Brain microvascular endothelial cell (primary cell): ENCODE measurements around the gene NTM.

ENCODE experiments used
- DNase-seq: peaks from one replicate; pipeline ENCODE4 v3.0.0-alpha.2; 2020
- H3K27ac ChIP-seq: fragments of 250-450 bp; sonication (Bioruptor Pico); 2 replicates; pipeline ENCODE4 v1.5.1; 2020; ENCODE audit warnings: mild to moderate bottlenecking, moderate library complexity
- H3K27me3 ChIP-seq: fragments of 250-450 bp; sonication (Bioruptor Pico); replicated peaks from 2 replicates; pipeline ENCODE4 v1.5.1; 2020; ENCODE audit warnings: mild to moderate bottlenecking
- H3K36me3 ChIP-seq: fragments of 250-450 bp; sonication (Bioruptor Pico); replicated peaks from 2 replicates; pipeline ENCODE4 v1.5.1; 2020; ENCODE audit warnings: mild to moderate bottlenecking
- H3K4me3 ChIP-seq: 2 replicates; pipeline ENCODE4 v1.5.1; 2011; ENCODE audit warnings: low read depth, mild to moderate bottlenecking, control low read depth, low read length, moderate library complexity
- in situ Hi-C: cut with HindIII; loops from 2 replicates; pipeline ENCODE4 v1.10.0; 2017; ENCODE audit warnings: low sequenced_read_pairs, low pct_ligation_motif_present
- TF ChIP-seq, protein P1 (sequence below): IDR thresholded peaks from 2 replicates; pipeline ENCODE4 v1.5.1; 2011; ENCODE audit warnings: low read depth, mild to moderate bottlenecking, moderate library complexity, low read length, control low read depth, inconsistent platforms; ENCODE audit errors: missing control alignments

The NTM gene

DNA sequence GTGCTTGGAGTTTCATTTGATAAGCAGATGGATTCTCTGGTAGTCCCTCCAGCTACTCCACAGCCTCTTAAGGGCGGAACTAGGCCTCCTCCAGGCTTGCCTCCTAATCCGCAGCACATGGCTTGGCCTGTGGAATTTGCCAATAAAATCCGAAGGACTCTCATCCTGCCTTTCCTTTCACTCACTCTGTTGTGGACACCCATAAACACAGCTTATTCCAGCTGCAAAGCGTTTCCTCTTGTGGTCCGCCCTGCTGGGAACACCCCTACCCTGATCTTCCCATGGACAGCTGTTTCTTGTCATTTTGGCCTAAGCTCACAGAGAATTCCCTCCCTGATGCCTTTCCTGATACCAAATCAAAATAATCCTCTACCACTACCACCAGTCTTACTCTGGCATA lies 546.2 kb downstream of the NTM start:
- TF ChIP-seq, protein P1, sequence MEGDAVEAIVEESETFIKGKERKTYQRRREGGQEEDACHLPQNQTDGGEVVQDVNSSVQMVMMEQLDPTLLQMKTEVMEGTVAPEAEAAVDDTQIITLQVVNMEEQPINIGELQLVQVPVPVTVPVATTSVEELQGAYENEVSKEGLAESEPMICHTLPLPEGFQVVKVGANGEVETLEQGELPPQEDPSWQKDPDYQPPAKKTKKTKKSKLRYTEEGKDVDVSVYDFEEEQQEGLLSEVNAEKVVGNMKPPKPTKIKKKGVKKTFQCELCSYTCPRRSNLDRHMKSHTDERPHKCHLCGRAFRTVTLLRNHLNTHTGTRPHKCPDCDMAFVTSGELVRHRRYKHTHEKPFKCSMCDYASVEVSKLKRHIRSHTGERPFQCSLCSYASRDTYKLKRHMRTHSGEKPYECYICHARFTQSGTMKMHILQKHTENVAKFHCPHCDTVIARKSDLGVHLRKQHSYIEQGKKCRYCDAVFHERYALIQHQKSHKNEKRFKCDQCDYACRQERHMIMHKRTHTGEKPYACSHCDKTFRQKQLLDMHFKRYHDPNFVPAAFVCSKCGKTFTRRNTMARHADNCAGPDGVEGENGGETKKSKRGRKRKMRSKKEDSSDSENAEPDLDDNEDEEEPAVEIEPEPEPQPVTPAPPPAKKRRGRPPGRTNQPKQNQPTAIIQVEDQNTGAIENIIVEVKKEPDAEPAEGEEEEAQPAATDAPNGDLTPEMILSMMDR = no peak
- H3K36me3 ChIP-seq = no peaks in the 10 kb centered on the region
- no peak overlapping the region for H3K4me3 ChIP-seq
- no peak for DNase-seq
- H3K27ac ChIP-seq = no peak overlapping the region
- no peaks in the 10 kb centered on the region for H3K27me3 ChIP-seq
- in situ Hi-C loops = loop anchor here (25.0 kb wide), 2 partner anchors 179 to 196 kb away; no protein-coding TSS in a partner anchor

DNA sequence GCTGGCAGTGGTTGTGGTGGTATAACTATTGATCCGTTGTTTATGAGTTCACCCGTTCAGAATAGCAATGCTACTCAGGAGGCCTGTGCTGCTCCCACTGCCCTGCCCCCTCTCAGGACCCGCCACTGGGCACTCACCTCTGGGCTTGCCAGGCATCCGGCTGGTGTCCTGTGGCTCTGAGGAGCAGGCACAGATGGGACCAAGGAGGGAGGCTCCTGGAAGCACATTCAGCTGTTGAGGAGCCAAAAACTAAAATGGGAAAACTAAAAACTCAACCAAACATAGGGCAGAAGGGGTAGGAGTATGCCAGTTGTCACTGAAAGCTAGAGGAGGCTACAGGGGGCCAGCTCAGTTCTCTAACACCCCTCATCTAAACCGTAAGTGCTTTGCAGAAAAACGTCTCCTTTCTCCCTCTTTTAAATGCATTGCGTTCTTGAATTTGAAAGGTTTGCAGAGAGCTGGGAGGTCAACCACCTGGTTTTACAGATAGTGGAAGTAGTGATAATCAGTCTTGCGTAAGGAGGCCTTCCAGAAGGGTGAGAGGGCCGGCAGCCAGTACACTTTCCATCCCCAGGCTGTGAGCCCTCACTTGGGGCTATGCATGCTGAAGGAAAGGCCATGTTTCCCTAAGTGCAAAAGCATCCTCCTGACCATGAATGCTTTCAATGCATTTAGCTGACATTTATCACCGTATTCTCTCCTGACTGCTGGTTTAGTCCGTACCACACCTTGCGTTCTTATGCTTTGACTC lies 547.4 kb downstream of the NTM start:
- TF ChIP-seq, protein P1 = no peak
- DNase-seq = no peak
- Histone ChIP-seq H3K27me3 (no peaks in the 10 kb centered on the region), H3K4me3 (no peak overlapping the region), H3K27ac (no peak overlapping the region), H3K36me3 (no peaks in the 10 kb centered on the region)
- in situ Hi-C loops = loop anchor here (25.0 kb wide), 2 partner anchors 181 to 194 kb away; no protein-coding TSS in a partner anchor

DNA sequence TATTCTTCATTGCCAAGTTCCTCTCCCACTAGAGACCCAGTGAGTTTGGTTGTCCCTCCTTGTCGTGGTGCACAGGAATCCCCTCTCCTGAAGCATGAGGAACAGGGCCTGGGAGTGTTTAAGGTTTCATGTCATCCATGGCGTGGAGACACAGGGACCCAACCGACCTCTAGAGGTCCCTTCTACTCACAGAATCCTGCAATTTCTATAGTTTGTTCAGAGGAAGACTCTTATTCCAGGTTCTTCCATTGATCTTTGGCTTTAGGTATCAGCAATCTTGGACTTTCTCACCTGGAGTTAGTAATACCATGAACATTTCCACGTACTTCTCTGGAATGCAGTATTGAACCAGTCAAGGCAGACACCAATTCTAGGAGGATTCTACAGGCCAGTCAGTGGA lies 548.2 kb downstream of the NTM start:
- DNase-seq = no peak
- Histone ChIP-seq H3K36me3 (no peaks in the 10 kb centered on the region), H3K27me3 (no peaks in the 10 kb centered on the region), H3K4me3 (no peak overlapping the region), H3K27ac (no peak overlapping the region)
- in situ Hi-C loops = loop anchor here (25.0 kb wide), 2 partner anchors 181 to 194 kb away; no protein-coding TSS in a partner anchor
- TF ChIP-seq, protein P1 = peak; percentile 4

DNA sequence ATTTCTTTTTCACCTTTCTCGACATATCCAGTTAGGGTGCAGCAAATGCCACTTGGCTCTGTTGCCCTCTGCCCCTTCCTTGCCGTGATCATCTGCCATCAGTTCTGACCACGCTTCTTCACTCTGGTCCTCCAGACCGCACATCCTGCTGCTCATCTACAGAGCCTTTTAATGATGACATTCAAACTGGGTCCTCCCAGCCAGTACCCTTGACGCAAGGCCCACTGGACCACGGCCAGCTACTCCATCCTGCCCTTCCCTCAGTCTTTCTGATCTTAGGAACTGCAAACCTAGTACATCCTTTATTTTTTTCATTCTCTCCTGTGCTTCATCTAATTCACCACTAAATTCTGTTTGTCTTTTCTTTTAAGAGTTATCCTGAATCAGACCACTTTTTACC lies 551.8 kb downstream of the NTM start:
- in situ Hi-C loops = loop anchor here (25.0 kb wide), 2 partner anchors 185 to 190 kb away; no protein-coding TSS in a partner anchor
- Histone ChIP-seq H3K27me3 (no peaks in the 10 kb centered on the region), H3K4me3 (no peak overlapping the region), H3K36me3 (no peaks in the 10 kb centered on the region), H3K27ac (no peak overlapping the region)
- TF ChIP-seq, protein P1 = no peak
- no peak for DNase-seq

DNA sequence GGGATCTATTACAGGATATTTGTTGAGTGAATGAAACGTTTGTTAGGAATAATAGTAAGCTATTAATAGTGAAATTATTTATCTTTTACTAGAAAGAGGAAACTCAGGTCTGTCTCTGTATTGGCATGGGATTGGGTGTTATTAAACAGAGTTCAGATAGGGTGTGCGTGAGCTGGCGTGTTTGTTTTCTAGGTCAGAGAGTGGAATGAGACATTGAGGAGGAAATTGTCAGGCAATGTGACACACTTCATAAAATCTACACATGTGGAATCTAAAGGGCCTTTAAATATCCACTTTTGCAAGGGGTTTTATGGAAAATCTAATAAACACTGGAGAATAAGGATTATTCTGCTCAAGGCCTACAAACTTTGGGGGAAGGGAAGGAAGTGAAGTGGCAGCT lies 552.9 kb downstream of the NTM start:
- in situ Hi-C loops = loop anchor here (25.0 kb wide), 2 partner anchors 186 to 189 kb away; no protein-coding TSS in a partner anchor
- H3K27me3 ChIP-seq = no peaks in the 10 kb centered on the region
- TF ChIP-seq, protein P1 = no peak
- DNase-seq = peak; percentile 25
- peak overlapping the region; percentile 34 for H3K27ac ChIP-seq
- H3K4me3 ChIP-seq = no peak overlapping the region
- no peaks in the 10 kb centered on the region for H3K36me3 ChIP-seq

DNA sequence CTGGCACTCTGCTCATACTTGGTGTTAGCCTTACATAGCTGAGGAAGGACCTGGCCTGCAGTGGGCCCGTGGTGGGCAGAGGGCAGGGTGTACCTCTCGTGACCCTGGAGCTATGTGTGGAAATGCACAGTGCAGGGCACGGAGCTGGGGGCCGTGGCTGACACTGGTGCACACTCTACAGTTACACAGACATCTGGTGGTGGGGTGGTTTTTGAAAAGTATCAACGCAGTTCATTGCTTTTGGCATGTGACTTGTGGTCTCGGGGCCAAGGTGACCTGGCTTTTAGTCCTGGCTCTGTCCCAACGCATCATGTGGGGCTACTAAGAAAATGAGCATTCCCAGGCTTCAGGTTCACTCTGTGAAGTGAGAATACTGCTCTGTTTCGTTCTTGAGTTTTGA lies 553.6 kb downstream of the NTM start:
- peak overlapping the region; percentile 34 for H3K27ac ChIP-seq
- no peaks in the 10 kb centered on the region for H3K27me3 ChIP-seq
- H3K36me3 ChIP-seq = no peaks in the 10 kb centered on the region
- TF ChIP-seq, protein P1 = no peak
- no peak overlapping the region for H3K4me3 ChIP-seq
- in situ Hi-C loops = loop anchor here (25.0 kb wide), 2 partner anchors 187 to 188 kb away; no protein-coding TSS in a partner anchor
- peak; percentile 11 for DNase-seq
